Measurements from ENCODE around the gene TERC.
"Not testable (repeated sequence)": the region's sequence is repeated elsewhere in the genome, so short reads cannot be mapped to it uniquely, and the experiment has no call there.

The TERC gene

DNA sequence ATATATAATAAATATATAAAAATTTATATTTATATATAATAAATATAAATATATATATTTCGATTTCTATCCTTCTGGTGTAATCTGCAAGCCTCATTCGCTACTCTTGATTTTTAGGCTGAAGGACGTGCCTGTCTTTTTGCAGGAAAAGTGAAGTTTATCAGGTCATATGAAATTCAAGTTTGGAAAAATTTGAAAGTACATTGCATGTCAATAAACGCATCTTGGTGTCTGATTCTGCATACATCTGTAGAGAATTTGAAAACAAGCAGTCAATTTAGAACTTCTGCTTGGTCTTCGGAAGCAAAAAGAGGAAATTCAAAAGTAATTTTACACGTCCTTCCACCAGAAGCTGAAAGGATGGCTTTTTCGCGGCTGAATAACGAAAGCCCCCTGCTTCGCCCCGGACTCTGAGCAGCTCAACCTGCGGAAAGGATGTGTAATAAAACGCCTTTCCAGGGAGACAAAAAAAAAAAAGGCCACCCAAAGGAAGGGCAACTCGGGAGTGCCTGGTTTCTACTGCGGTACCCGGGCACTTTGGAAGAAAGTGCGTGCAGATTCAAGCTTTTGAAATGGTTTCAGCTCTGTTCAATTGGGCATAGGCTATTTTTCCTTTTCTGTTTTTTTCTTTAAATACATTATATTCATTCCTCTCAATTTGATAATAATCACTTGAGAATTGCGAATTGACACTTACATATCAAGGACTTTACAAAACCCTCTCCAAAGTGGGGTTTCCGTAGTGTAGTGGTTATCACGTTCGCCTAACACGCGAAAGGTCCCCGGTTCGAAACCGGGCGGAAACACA, 6.8 kb upstream of the TERC start:
- DNase-seq (ENCODE audit: low read depth), result peak; percentile 39

GRCh38 chr3:169769287-169770181, 4.7 kb upstream of the TERC start, which contains the start of gene ACTRT3:
ACTRT3 (minus strand) TSS chr3:169769561; CDS start chr3:169769520, 41 bp downstream.
- DNase-seq (ENCODE audit: low read depth), result peak; percentile 39

GRCh38 chr3:169764312-169764881, 463 bp downstream of the TERC start:
- DNase-seq (ENCODE audit: low read depth), result peak; percentile 36

GRCh38 chr3:169760479-169760878, 4.4 kb downstream of the TERC start:
- no peak for DNase-seq (ENCODE audit: low read depth)

DNA sequence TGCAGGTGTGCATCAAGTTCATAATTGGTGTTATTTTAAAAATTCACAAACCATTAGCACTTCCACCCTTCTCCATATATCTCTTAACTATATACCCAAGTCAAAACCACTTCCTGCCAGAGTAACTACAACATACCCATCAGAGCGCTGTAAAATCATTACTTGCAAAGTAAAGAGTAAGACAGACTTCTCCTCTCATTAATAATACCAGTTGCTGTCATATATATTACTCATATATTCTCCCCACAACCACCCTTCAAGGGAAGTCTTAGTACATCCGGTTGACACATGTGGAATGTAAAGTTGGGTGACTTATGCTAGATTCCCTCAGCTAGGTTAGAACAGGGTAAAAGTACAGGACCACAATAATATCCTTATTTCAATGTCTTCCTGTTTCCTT, 5.6 kb downstream of the TERC start:
- DNase-seq (ENCODE audit: low read depth), result no peak

- DNase-seq (ENCODE audit: low read depth), result no peak
Observed at GRCh38 chr3:169758359-169758994, 6.4 kb downstream of the TERC start.

DNA sequence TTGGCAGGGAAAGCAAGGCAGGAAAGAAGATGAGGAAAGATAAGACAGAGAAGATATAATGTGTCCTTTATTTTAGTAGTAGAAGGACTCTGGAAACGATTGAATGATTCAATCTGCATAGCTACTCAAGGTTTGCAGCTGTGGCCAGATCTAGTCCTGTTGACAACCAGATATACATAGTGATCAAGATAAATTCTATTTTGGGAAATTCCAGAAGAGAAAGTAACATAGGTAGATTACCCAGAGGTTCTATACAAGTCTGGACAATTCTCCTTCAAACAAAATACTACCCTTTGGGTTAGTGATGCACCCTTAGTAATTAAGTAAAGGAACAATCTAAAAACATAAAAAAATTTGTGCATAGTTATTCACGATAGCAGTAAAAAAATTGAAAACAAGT, 9.4 kb downstream of the TERC start:
- no peak for DNase-seq (ENCODE audit: low read depth)

DNA sequence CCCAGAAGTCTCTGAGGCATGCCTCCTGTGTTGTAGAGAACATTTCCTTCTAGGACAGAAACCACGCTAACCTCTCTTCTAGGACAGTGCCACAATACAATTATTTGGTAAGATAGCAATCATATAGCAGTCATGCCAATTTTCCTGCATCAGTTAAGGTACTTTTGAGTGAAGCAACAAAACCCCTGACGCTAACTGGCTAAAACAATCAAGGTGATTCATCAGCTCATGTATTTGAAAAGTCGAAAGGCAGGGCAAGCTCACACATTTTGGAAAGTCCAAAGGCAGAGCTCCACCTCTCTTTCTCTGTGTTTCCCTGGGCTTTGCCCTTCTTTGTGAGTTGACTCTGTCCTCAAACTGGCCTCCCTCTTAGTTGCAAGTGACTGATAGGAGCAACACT, 10.1 kb downstream of the TERC start:
- no peak for DNase-seq (ENCODE audit: low read depth)

- DNase-seq (ENCODE audit: low read depth), result no peak
Observed at GRCh38 chr3:169751875-169752274, 13.0 kb downstream of the TERC start.

DNA sequence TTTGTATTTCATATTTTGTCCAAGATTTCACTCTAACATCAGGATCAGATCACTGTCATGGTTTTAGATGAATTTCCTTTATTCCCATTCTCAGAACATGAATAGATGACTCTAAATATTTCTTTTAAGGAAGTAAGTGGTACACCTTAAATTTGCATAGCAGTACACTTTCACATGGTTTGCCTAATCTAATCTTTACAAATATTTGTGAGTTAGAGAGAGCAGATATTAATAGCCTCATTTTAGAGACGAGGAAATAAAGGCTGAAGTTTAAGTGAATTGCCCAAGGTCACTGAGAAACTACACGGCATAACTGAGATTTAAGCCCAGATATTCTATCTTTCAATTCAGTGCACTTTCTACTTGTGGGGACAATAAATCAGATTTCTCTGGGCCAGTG, 14.2 kb downstream of the TERC start:
- DNase-seq (ENCODE audit: low read depth), result no peak

DNA sequence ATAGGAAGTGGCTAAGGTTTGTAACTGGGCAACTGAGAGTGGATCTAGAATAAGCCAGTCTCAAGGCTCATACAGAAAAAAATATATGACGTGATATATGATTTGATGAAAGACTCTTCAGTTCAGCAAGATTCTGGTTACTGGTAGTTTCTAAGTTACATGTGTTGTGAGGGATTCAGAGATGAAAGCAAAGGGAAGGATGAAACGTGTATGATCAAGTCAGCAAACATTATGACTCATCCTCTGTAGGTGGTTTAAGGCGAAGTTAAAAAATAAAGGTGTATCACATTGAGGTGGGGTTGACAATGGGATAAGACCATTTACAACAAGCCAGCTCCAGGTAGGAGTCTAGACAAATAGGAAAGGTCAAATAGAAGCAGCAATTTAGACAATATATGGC, 16.2 kb downstream of the TERC start:
- DNase-seq (ENCODE audit: low read depth), result no peak

DNA sequence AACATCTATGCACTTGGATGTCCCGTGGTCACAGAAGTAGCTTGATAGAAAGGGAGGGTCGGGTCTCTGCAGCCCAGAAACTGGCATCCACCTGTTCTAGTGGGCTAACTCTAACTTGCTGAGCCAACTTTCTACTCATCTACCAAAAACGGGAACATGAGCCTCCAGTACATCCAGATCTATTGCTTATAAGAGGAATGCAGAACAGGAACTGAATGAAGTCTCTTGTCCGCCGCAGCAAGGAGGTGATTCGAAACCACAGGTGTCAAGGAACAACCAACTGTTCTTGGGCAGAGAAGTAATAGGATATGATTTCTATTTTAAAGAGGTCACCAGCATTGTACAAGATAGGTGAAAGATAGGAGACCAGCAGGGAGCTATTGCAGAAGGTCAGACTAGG, 17.9 kb downstream of the TERC start:
- no peak for DNase-seq (ENCODE audit: low read depth)

DNA sequence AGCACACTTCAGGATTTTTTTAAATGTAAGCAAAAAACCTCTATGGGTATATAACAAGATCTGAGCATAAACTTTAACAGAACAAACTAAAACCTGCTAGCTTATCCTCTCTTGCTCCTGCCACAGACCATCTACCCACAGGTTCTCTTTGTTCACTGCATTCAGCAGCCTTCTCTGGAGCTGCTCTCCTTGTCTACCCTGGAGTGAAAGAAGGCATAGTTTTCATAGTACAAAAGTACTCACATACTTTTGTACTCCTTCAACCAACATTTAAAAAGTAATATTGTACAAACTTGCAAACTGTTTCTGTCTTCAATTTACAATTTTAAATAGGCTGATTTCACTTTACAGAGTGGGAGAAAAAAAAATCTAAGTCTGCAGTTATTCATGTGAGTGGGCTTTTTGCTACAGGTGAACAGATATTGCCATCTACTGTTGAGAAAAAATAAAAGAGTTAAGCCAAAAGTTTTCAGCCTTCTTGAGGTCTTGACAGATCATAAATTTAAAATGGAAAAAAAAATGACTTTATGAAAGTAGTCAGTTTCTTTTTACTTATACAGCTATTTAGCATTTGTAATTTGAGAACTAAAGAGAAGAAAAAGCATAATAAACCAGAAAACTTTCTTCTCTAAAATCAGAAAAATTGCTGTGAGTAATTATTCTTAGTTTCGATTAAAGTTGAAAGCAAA, 20.4 kb downstream of the TERC start:
- no peak for DNase-seq (ENCODE audit: low read depth)

DNA sequence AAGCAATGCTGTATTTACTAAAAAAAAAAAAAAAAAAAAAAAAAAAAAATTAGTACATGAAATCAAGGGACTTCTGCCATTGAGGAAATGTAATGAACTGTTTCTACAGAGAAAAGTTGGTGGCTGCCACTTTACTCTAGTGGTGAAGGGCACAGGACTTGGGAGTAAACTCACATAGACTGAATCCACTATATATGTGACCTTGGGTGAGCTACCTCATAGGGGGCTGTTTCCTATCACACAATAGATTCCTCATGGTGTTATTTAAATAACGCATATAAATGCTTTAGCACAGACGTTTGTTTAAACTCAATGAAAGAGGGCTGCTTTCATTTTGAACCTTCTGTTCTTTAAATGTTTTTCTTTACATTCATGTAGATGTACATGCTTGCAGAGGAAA, 25.8 kb downstream of the TERC start:
- DNase-seq (ENCODE audit: low read depth), result no peak

GRCh38 chr3:169731857-169732256, 33.0 kb downstream of the TERC start:
- not testable (repeated sequence) for DNase-seq (ENCODE audit: low read depth)

DNA sequence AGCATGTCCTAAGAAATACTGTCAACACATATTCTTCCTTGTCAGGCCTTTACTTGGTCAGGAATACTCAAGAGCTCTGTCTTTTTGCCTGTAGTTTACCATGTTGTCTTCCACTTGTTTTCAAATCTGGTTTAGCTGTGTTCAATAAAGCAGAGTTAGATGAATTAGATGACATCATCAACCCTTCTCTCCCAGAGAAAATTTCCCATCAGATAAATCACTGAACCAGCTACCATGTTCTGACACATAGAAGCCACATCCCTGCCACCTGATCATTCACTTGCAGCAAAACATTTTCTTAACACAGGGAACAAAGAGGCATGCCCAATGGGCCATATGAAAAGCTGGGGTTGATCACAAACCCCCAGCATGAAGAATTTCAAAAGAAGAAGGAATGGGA, 42.1 kb downstream of the TERC start:
- no peak for DNase-seq (ENCODE audit: low read depth)

- not testable (repeated sequence) for DNase-seq (ENCODE audit: low read depth)
Observed at GRCh38 chr3:169718415-169718814, 46.4 kb downstream of the TERC start.
